Upper lobe of left lung (tissue), 6 donors: ENCODE measurements around the gene PCCB. TPM values are rescaled to one million over a fixed set of nuclear protein-coding genes. Genes with fewer than 3 reads are reported as not detected.

Experiments
- ATAC-seq, 2 donors: fragments of 200-7000 bp; cut with Tn5 transposase; one replicate each; pipeline ENCODE4 v1.9.1; 2022; ENCODE audit warnings: mild to moderate bottlenecking in 2 of 2, moderate library complexity in 2 of 2; ENCODE audit not compliant: low FRiP score in 2 of 2
- DNase-seq, 2 donors: peaks; one replicate each; pipeline ENCODE4 v3.0.0-alpha.2; 2019 to 2020
- H3K27ac ChIP-seq, 4 donors: fragments of 200-600 bp; sonication (generic); one replicate each; pipeline ENCODE4 v1.5.1; 2016 to 2019
- H3K27me3 ChIP-seq, 4 donors: fragments of 200-600 bp; sonication (generic); one replicate each; pipeline ENCODE4 v1.5.1; 2017 to 2019
- H3K36me3 ChIP-seq, 4 donors: fragments of 200-600 bp; sonication (generic); one replicate each; pipeline ENCODE4 v1.5.1; 2016 to 2019
- H3K4me1 ChIP-seq, 4 donors: fragments of 200-600 bp; sonication (generic); one replicate each; pipeline ENCODE4 v1.5.1; 2018 to 2019
- H3K4me3 ChIP-seq, 4 donors: fragments of 200-600 bp; sonication (generic); one replicate each; pipeline ENCODE4 v1.5.1; 2017 to 2019; ENCODE audit warnings: mild to moderate bottlenecking in 2 of 4, moderate library complexity in 1 of 4
- H3K9me3 ChIP-seq, 4 donors: fragments of 200-600 bp; sonication (generic); one replicate each; pipeline ENCODE4 v1.5.1; 2018 to 2019
- CTCF ChIP-seq, 6 experiments: fragments of 450-650 bp in 4 of 6; fragments of 200-600 bp in 2 of 6; sonication (generic) in 2 of 6; IDR thresholded peaks; one replicate each; pipeline ENCODE4 v1.5.1; 2016 to 2019; ENCODE audit warnings: antibody characterized with exemption in 6 of 6
- EP300 ChIP-seq, 4 donors: sonication (generic); formaldehyde crosslinking; IDR thresholded peaks; one replicate each; pipeline ENCODE4 v1.5.1; 2017; ENCODE audit warnings: antibody characterized with exemption in 4 of 4, control low read depth in 2 of 4
- POLR2A ChIP-seq, 4 donors: fragments of 450-650 bp; IDR thresholded peaks; one replicate each; pipeline ENCODE4 v1.5.1; 2016 to 2017; ENCODE audit warnings: antibody characterized with exemption in 4 of 4, mild to moderate bottlenecking in 2 of 4
- POLR2AphosphoS5 ChIP-seq, 2 donors: sonication (generic); formaldehyde crosslinking; IDR thresholded peaks; one replicate each; pipeline ENCODE4 v1.5.1; 2017; ENCODE audit warnings: antibody characterized with exemption in 2 of 2
- WGBS, 2 donors: methylation state at CpG; one replicate each; pipeline ENCODE4 v1.1.5; 2017 to 2018; 5-methylcytosine and 5-hydroxymethylcytosine counted together
- total RNA-seq, 6 donors: library from RNA; depleted of rRNA in 4 of 6; stranded (reverse); fragments of >200 nt in 4 of 6; gene quantifications; one replicate each; pipeline versions ENCODE4 v1.1.0 to v1.2.1, GENCODE V29; 2016 to 2021
- donor health status: DM: no; HTN: no; CAD: no; lungs with moderate emphysema.
- donor health status: DM: no; HTN: yes; CAD: no; lungs with severe emphysema.

Gene PCCB
- total RNA-seq, 6 donors from 2014 or later = 5.2 to 44.6 (median 31.2) TPM

- ATAC-seq (no peak), DNase-seq (no peak)
- no peak overlapping the region for H3K4me3 ChIP-seq
- no peaks in the 10 kb centered on the region for H3K4me1 ChIP-seq
- 76 to 83% methylated on average over 2 of the region's 2 CpGs for WGBS, 2 donors
- no peak overlapping the region for H3K27ac ChIP-seq
- TF ChIP-seq CTCF (IDR thresholded peaks at IDR 0.05) = no peak
- TF ChIP-seq POLR2A (IDR thresholded peaks at IDR 0.05) = no peak
- no peak for TF ChIP-seq EP300 (IDR thresholded peaks at IDR 0.05)
- TF ChIP-seq POLR2AphosphoS5 (IDR thresholded peaks at IDR 0.05) = no peak
- H3K36me3 ChIP-seq = no peaks in the 10 kb centered on the region
- H3K27me3 ChIP-seq = no peaks in the 10 kb centered on the region
- no peaks in the 10 kb centered on the region for H3K9me3 ChIP-seq
Measured at GRCh38 chr3:136232413-136232812, 17.7 kb upstream of the PCCB start.

DNA sequence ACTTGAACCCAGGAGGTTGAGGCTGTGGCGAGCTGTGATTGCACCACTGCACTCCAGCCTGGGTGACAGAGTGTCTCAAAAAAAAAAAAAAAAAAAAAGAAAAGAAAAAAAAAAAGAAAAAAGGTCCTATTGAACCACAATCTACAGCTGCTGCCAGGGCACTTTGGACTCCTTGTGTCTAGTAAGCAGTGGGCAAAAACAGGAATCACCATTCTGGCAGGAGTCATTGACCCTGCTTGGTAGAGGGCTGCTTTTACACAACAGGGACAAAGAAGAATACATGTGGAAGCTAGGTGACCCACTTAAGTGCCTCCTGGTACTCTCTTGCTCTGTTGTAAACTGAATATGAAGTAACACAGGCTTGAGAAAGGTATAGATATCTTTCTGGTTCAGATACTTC, 14.6 kb upstream of the PCCB start:
- Histone ChIP-seq H3K27ac (no peak overlapping the region), H3K9me3 (no peaks in the 10 kb centered on the region), H3K4me3 (no peak overlapping the region), H3K27me3 (no peaks in the 10 kb centered on the region), H3K4me1 (no peaks in the 10 kb centered on the region), H3K36me3 (no peaks in the 10 kb centered on the region)
- no peak for TF ChIP-seq CTCF (IDR thresholded peaks at IDR 0.05)
- TF ChIP-seq EP300 (IDR thresholded peaks at IDR 0.05) = no peak
- no peak for TF ChIP-seq POLR2A (IDR thresholded peaks at IDR 0.05)
- TF ChIP-seq POLR2AphosphoS5 (IDR thresholded peaks at IDR 0.05) = no peak
- ATAC-seq (no peak), DNase-seq (no peak)
- WGBS, 2 donors = 79 to 89% methylated on average over 1 of the region's 1 CpG

DNA sequence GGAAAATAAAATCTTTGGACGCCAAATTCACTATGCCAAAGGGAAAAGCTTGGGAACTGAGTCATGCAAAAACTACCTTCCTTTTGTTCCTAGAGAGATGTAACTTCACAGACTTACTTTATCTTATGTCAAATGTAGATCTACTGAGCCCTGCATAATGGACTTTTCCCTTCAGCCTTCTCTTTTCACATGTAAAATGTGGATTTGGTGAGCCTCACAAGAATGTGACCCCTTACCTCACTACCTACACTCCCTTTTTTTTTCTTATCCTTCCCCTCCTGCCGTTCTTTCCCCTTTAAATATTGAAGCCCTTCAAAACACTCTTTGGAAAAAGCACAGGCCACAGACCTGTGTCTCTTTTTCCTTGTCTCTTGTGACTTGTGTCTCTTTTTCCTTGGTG, 14.0 kb upstream of the PCCB start:
- no peak for TF ChIP-seq POLR2A (IDR thresholded peaks at IDR 0.05)
- TF ChIP-seq EP300 (IDR thresholded peaks at IDR 0.05) = no peak
- no peak for TF ChIP-seq POLR2AphosphoS5 (IDR thresholded peaks at IDR 0.05)
- no peak for TF ChIP-seq CTCF (IDR thresholded peaks at IDR 0.05)
- no peaks in the 10 kb centered on the region for H3K9me3 ChIP-seq
- no peaks in the 10 kb centered on the region for H3K4me1 ChIP-seq

DNA sequence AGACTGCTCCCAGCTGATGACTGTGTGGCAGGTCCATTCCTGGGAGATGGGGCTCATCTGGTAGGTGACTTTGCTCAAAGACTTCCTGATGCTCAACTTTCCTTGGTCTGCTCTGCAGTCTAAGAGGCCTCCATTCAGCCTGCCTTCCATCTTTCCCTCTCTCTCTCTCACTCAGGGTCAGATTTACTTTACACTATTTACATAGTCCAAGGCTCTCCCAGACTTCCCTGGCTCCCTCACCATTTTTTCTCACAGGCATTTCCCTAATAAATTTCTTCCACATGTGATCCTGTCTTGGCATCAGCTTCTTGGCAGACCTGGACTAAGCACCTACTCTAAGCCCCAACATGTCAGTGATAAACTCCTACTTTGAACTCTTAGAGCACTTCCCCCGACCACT, 13.0 kb upstream of the PCCB start:
- TF ChIP-seq EP300 (IDR thresholded peaks at IDR 0.05) (no peak), CTCF (IDR thresholded peaks at IDR 0.05) (no peak), POLR2AphosphoS5 (IDR thresholded peaks at IDR 0.05) (no peak), POLR2A (IDR thresholded peaks at IDR 0.05) (no peak)
- DNase-seq = no peak
- H3K27ac ChIP-seq = no peak overlapping the region
- H3K4me1 ChIP-seq = no peaks in the 10 kb centered on the region
- 63 to 75% methylated on average over 1 of the region's 1 CpG for WGBS, 2 donors
- no peaks in the 10 kb centered on the region for H3K27me3 ChIP-seq
- H3K36me3 ChIP-seq = no peaks in the 10 kb centered on the region
- ATAC-seq = no peak
- no peaks in the 10 kb centered on the region for H3K9me3 ChIP-seq
- H3K4me3 ChIP-seq = no peak overlapping the region

More for the DNA sequence above, 14.0 kb upstream of the PCCB start:
- H3K27ac ChIP-seq = no peak overlapping the region
- H3K36me3 ChIP-seq = no peaks in the 10 kb centered on the region
- H3K27me3 ChIP-seq = no peaks in the 10 kb centered on the region
- ATAC-seq = no peak
- 78 to 96% methylated on average over 2 of the region's 2 CpGs for WGBS, 2 donors
- H3K4me3 ChIP-seq = no peak overlapping the region
- DNase-seq = no peak

DNA sequence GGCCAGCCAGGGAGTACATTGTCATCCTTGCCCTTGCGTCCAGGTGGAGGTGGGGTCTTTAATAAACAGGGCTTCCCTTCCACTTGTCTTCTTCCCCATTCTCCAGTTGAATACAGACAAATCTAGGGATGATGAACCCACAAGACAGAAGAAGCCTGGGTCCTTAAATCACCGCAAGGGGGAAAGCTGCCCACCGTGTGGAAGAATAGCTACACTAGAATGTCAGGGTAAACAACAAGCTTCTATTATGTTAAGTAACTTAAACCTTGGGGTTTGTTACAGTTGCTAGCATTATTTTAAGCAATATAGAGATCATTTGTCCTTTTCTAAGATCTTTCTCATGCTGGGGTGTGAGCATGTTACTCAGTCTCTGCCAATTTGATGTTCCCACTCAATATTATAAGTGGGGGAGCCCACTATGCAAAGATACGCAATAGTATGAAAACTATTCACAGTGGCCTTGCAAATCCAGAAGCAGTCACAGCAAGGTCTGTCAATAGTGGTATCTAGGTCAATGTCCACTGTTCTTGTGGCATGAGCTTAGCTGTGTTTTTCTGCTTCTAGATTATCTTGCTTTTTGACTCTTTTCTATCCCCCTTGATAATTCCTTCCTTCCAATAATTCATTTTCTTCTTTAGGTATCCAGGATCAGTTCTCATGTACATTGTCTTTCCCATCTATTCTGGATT, 12.0 kb upstream of the PCCB start:
- Histone ChIP-seq H3K9me3 (no peaks in the 10 kb centered on the region), H3K4me1 (no peaks in the 10 kb centered on the region), H3K27ac (no peak overlapping the region), H3K36me3 (no peaks in the 10 kb centered on the region), H3K27me3 (no peaks in the 10 kb centered on the region), H3K4me3 (no peak overlapping the region)
- ATAC-seq (no peak), DNase-seq (no peak)
- TF ChIP-seq POLR2A (IDR thresholded peaks at IDR 0.05) = no peak
- TF ChIP-seq EP300 (IDR thresholded peaks at IDR 0.05) = no peak
- no peak for TF ChIP-seq CTCF (IDR thresholded peaks at IDR 0.05)
- no peak for TF ChIP-seq POLR2AphosphoS5 (IDR thresholded peaks at IDR 0.05)
- 84% methylated on average over 4 of the region's 4 CpGs for WGBS, 2 donors
